HG03060 (cell line): ENCODE data around the gene CARMIL1.

Source experiments
- ATAC-seq: cut with Tn5 transposase; IDR thresholded peaks from one replicate; pipeline ENCODE4 v1.9.1; 2021; ENCODE audit warnings: low read depth, moderate number of reproducible peaks; ENCODE audit not compliant: unreplicated experiment

The CARMIL1 gene

GRCh38 chr6:25490018-25490801 is 211.0 kb downstream of the CARMIL1 start:
- ATAC-seq, result no peak

GRCh38 chr6:25492951-25493350 is 213.8 kb downstream of the CARMIL1 start:
- no peak for ATAC-seq

- no peak for ATAC-seq
Observed at GRCh38 chr6:25494469-25494868, 215.3 kb downstream of the CARMIL1 start.

- ATAC-seq, result no peak
Observed at GRCh38 chr6:25497383-25498040, 218.3 kb downstream of the CARMIL1 start.

GRCh38 chr6:25498505-25498904 is 219.3 kb downstream of the CARMIL1 start:
- ATAC-seq, result no peak

GRCh38 chr6:25499615-25500235 is 220.6 kb downstream of the CARMIL1 start:
- no peak for ATAC-seq

- ATAC-seq, result no peak
Observed at GRCh38 chr6:25503686-25504085, 224.5 kb downstream of the CARMIL1 start.

GRCh38 chr6:25504661-25505060 is 225.5 kb downstream of the CARMIL1 start:
- ATAC-seq, result no peak

GRCh38 chr6:25506020-25506419 is 226.8 kb downstream of the CARMIL1 start:
- ATAC-seq, result no peak

- no peak for ATAC-seq
Observed at GRCh38 chr6:25508051-25508450, 228.9 kb downstream of the CARMIL1 start.

GRCh38 chr6:25511376-25511775 is 232.2 kb downstream of the CARMIL1 start:
- ATAC-seq, result no peak

- no peak for ATAC-seq
Observed at GRCh38 chr6:25512560-25512959, 233.4 kb downstream of the CARMIL1 start.

GRCh38 chr6:25519856-25520255 is 240.7 kb downstream of the CARMIL1 start:
- no peak for ATAC-seq

- ATAC-seq, result no peak
Observed at GRCh38 chr6:25524542-25524941, 245.4 kb downstream of the CARMIL1 start.

GRCh38 chr6:25525078-25525477 is 245.9 kb downstream of the CARMIL1 start:
- no peak for ATAC-seq

- ATAC-seq, result no peak
Observed at GRCh38 chr6:25534942-25535631, 255.9 kb downstream of the CARMIL1 start.

GRCh38 chr6:25535632-25536225 is 256.6 kb downstream of the CARMIL1 start:
- ATAC-seq, result no peak

GRCh38 chr6:25536781-25537180 is 257.6 kb downstream of the CARMIL1 start:
- no peak for ATAC-seq

- no peak for ATAC-seq
Observed at GRCh38 chr6:25537349-25538018, 258.3 kb downstream of the CARMIL1 start.

- ATAC-seq, result no peak
Observed at GRCh38 chr6:25541228-25541627, 262.1 kb downstream of the CARMIL1 start.
